Coronary artery (tissue), 2 donors: Measurements from ENCODE around the gene BRD9.

Experiments used
- DNase-seq: peaks from one replicate; pipeline ENCODE4 v3.0.0-alpha.2; 2017; ENCODE audit warnings: low spot score
- H3K27ac ChIP-seq, 2 donors: fragments of 200-600 bp; sonication (generic); one replicate each; pipeline ENCODE4 v1.5.1; 2016 to 2019
- H3K4me3 ChIP-seq: fragments of 200-600 bp; sonication (generic); 2 replicates; pipeline ENCODE4 v1.5.1; 2016; ENCODE audit warnings: mild to moderate bottlenecking, moderate library complexity
- TF ChIP-seq, protein P1 (sequence below): fragments of 200-600 bp; sonication (generic); IDR thresholded peaks from one replicate; pipeline ENCODE4 v1.5.1; 2019; ENCODE audit warnings: antibody characterized with exemption

BRD9 gene

DNA sequence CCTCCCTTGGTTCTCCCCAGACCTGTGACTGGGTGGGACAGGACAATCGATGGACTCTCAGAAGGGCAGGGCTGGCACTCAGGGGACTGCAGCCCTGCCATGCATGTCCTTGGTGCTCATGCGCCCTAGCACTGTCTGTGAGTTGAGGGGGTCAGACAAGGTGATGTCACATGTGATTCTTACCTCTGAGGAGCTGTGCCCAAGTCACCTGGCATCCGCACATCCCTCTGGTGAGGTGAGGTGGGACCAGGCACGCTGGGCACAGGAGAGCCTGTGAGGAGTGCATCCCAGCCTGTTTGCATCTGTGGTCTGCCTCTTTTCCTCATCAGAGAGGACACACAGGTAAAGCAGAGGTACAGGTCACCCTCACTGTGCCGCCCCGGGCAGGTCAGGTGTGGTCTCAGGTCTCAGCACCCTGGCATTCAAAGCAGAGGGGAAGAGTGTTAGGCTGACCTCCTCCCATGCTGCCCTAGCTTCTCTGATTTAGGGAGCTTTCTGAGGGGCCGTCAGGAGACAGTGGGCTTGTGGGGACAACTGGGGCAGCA lies 14.8 kb upstream of the BRD9 start:
- H3K4me3 ChIP-seq = no peak overlapping the region
- TF ChIP-seq, protein P1, sequence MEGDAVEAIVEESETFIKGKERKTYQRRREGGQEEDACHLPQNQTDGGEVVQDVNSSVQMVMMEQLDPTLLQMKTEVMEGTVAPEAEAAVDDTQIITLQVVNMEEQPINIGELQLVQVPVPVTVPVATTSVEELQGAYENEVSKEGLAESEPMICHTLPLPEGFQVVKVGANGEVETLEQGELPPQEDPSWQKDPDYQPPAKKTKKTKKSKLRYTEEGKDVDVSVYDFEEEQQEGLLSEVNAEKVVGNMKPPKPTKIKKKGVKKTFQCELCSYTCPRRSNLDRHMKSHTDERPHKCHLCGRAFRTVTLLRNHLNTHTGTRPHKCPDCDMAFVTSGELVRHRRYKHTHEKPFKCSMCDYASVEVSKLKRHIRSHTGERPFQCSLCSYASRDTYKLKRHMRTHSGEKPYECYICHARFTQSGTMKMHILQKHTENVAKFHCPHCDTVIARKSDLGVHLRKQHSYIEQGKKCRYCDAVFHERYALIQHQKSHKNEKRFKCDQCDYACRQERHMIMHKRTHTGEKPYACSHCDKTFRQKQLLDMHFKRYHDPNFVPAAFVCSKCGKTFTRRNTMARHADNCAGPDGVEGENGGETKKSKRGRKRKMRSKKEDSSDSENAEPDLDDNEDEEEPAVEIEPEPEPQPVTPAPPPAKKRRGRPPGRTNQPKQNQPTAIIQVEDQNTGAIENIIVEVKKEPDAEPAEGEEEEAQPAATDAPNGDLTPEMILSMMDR = no peak
- no peak overlapping the region for H3K27ac ChIP-seq
- no peak for DNase-seq

DNA sequence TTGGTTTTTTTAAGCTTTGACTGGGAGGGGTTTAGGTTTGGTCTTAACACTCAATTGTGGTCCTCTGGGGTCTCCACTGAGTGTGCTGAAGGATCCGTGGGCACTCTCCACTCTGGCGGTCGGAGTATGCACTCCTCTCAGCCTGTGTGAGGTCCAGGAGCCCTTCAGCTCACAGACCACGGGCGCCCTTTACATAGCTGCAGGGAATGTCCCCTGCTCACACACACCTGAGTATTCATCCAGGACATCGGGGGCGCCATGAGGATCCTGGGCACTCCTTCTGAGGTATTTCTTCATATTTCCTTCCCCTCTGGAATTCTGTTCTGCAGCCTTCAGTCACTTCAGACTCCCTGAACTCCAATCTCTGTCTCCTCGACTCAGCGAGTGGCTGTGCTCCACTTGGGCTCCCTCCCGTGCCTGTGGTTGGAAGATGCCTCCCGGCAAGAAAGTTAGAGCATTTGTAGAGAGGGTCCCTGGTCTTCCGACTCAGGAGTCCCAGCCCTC lies 12.6 kb upstream of the BRD9 start:
- TF ChIP-seq, protein P1 = no peak
- DNase-seq = no peak
- H3K27ac ChIP-seq = no peak overlapping the region
- H3K4me3 ChIP-seq = no peak overlapping the region

DNA sequence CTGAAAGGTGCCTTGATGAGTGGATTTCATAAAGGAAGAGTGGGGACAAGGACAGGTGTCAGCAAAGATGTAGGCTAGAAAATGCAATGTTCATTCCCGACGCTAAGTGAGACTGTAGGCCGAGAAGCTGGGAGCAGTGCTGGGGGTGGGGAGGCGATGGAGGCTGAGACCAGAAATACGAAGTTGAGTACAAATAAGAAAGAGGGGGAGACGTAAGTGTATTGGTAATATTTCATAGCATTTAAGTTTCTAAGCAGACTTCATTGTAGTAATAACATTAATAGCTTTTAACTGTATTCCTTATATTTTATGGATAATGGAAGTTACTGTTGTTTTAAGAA lies 11.1 kb upstream of the BRD9 start:
- Histone ChIP-seq H3K27ac (no peak overlapping the region), H3K4me3 (no peak overlapping the region)
- DNase-seq = no peak
- TF ChIP-seq, protein P1 = no peak

DNA sequence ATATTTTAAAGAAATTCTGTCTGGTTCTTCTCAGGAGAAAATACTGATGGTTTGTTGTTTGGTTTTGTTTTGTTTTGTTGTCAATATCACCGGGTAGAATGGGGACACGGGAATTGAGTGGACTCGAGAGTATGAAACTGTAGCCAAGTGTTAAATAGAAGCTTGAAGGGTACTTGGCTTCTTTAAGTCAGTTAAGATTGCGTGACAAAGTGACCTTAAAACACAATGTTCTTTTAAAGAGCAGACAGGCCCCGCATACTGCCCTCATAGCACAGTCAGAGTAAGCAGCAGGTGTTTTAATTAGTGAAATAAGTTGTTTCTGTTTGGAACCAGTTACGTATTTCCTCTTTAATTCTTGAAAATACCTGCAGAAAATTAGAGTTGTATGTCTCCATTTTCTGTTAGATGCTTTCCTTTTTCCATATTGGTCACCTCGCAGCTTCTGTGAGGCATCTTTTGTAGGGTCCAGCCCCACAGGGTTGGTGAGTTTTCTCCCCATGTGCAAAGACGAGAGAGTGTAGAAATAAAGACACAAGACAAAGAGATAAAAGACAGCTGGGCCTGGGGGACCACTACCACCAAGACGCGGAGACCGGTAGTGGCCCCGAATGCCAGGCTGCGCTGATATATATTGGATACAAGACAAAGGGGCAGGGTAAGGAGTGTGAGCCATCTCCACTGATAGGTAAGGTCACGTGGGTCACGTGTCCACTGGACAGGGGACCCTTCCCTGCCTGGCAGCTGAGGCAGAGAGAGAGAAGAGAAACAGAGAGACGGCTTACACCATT lies 9.7 kb upstream of the BRD9 start:
- DNase-seq = no peak
- Histone ChIP-seq H3K27ac (no peak overlapping the region), H3K4me3 (no peak overlapping the region)
- TF ChIP-seq, protein P1 = no peak

DNA sequence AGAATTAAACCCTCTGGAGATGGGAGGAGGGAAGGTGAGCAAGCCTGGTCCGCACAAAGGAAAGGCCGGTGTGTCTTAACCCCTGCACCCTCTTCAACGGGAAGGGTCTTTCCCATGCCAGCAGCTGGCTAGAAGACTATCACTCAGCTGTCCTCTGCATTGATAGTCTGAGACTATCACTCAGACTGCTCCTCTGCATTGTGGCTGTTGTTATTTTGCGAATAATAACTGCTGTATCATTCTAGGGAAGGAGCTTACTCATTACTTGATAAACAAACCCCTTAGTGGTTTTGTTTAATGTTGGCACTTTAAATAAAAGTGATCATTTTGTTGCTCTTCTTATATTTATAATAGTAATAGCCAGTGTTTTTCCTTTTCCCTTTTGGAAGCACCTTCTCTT lies 8.2 kb upstream of the BRD9 start:
- no peak for DNase-seq
- TF ChIP-seq, protein P1 = no peak

DNA sequence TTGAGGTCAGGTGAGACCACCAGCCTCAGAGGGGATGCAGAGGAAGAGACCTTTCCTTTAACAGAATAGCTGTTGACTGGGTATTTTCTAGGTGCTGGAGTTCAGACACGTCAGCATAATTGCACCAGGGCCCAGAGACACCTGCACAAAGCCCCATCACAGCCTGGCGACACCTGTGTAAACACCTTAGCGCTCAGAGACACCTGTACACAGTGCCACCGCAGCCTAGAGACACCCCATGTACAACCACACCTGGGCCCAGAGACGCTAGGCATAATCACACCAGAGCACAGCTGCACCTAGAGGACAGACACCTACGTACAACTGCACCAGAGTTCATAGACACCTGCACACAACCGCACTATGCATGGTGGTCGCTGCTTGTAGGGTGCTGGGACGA lies 1.1 kb upstream of the BRD9 start:
- H3K27ac ChIP-seq = no peak overlapping the region
- TF ChIP-seq, protein P1 = no peak
- H3K4me3 ChIP-seq = peak overlapping the region; percentile 87
- no peak for DNase-seq

More for the DNA sequence above, 8.2 kb upstream of the BRD9 start:
- no peak overlapping the region for H3K4me3 ChIP-seq
- H3K27ac ChIP-seq = no peak overlapping the region

DNA sequence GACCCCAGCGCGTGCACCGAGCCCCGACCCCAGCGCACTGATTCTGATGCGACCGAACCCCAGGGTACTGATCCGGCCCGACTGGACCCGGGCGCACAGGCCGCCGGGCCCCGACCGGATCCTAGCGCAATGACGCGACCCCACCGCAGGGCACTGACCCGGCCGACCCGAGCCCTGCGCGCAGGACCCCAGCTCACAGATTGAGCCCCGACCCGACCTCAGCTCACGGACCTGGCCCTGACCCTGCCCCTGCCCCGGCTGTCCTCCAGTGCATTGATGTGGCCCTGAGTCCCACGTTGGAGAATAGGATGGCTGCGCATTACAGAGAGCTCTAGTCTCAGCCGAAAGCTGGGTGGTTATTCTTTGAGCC lies 521 bp upstream of the BRD9 start:
- DNase-seq = no peak
- peak overlapping the region in 1 of 2 donors; percentile 72 for H3K27ac ChIP-seq
- H3K4me3 ChIP-seq = peak overlapping the region; percentile 87
- TF ChIP-seq, protein P1 = no peak
